IMR-90 (cell line): Measurements from ENCODE around the gene PFDN6. TPM values are rescaled to one million over a fixed set of nuclear protein-coding genes. Genes with fewer than 3 reads are reported as not detected.

Experiments
- ATAC-seq: fragments of 200-7000 bp; cut with Tn5 transposase; 2 replicates; pipeline ENCODE4 v1.9.1; 2020; ENCODE audit warnings: low read depth, mild to moderate bottlenecking, moderate library complexity
- BruUV-seq: library from RNA; stranded (reverse); fragments of 400-500 nt; replicated peaks from 2 replicates; lab custom pipeline; 2021; lab: Mats Ljungman, UMichigan
- CTCF ChIA-PET: fragments of 300-600 bp; formaldehyde crosslinking; extraction: SDS; loops from one replicate; lab custom pipeline; 2021; ENCODE audit warnings: antibody characterized with exemption; lab: Yijun Ruan, JAX
- POLR2A ChIA-PET: fragments of 300-600 bp; sonication (Branson Sonifier 250); formaldehyde crosslinking; loops from one replicate; lab custom pipeline; 2022; ENCODE audit warnings: antibody characterized with exemption; ENCODE audit not compliant: unreplicated experiment; lab: Charles Lee
- DNase-seq: peaks from one replicate; pipeline ENCODE4 v3.0.0; 2013
- H2AFZ ChIP-seq: replicated peaks from 2 replicates; pipeline ENCODE3; 2013; ENCODE audit warnings: low read length, mild to moderate bottlenecking; ENCODE audit not compliant: poor library complexity
- H2AK5ac ChIP-seq: 2 replicates; pipeline ENCODE4 v1.6.1; 2013; ENCODE audit warnings: low read depth, low read length, inconsistent platforms
- H2AK9ac ChIP-seq: replicated peaks from 2 replicates; pipeline ENCODE3; 2013; ENCODE audit warnings: mild to moderate bottlenecking, low read depth, low read length, moderate library complexity; ENCODE audit not compliant: poor library complexity
- H2BK120ac ChIP-seq: 2 replicates; pipeline ENCODE4 v1.6.1; 2013; ENCODE audit warnings: low read depth, low read length, inconsistent platforms
- H2BK15ac ChIP-seq: 3 replicates; pipeline ENCODE4 v1.6.1; 2013; ENCODE audit warnings: low read depth, low read length, inconsistent platforms
- H2BK20ac ChIP-seq: 2 replicates; pipeline ENCODE4 v1.6.1; 2013; ENCODE audit warnings: low read depth, mild to moderate bottlenecking, inconsistent platforms, low read length, moderate library complexity
- H2BK5ac ChIP-seq: 2 replicates; pipeline ENCODE4 v1.6.1; 2013; ENCODE audit warnings: mild to moderate bottlenecking, low read depth, low read length, inconsistent platforms; ENCODE audit not compliant: poor library complexity, severe bottlenecking
- H3K14ac ChIP-seq: replicated peaks from 2 replicates; pipeline ENCODE4 v1.6.1; 2013; ENCODE audit warnings: low read depth, low read length, inconsistent platforms
- H3K18ac ChIP-seq: 2 replicates; pipeline ENCODE4 v1.6.1; 2013; ENCODE audit warnings: low read depth, low read length, control low read depth
- H3K23ac ChIP-seq: 2 replicates; pipeline ENCODE4 v1.6.1; 2013; ENCODE audit warnings: low read depth, low read length, inconsistent platforms
- H3K27ac ChIP-seq: 2 replicates; pipeline ENCODE4 v1.5.1; 2013; ENCODE audit warnings: mild to moderate bottlenecking, control low read depth, low read length; ENCODE audit not compliant: insufficient read depth
- H3K27me3 ChIP-seq: 2 replicates; pipeline ENCODE4 v1.6.1; 2013; ENCODE audit warnings: low read length; ENCODE audit not compliant: control insufficient read depth, insufficient read depth
- H3K36me3 ChIP-seq: 2 replicates; pipeline ENCODE4 v1.6.1; 2013; ENCODE audit warnings: low read length, mixed read lengths; ENCODE audit not compliant: control insufficient read depth, insufficient read depth
- H3K4ac ChIP-seq: 2 replicates; pipeline ENCODE4 v1.6.1; 2013; ENCODE audit warnings: low read depth, low read length, inconsistent platforms
- H3K4me1 ChIP-seq: 2 replicates; pipeline ENCODE4 v1.6.1; 2013; ENCODE audit warnings: low read length, mixed read lengths; ENCODE audit not compliant: control insufficient read depth, insufficient read depth
- H3K4me2 ChIP-seq: 2 replicates; pipeline ENCODE4 v1.6.1; 2013; ENCODE audit warnings: low read depth, mild to moderate bottlenecking, control low read depth, low read length, moderate library complexity
- H3K4me3 ChIP-seq: 2 replicates; pipeline ENCODE4 v1.5.1; 2013; ENCODE audit warnings: low read depth, mild to moderate bottlenecking, control low read depth, low read length, moderate library complexity; ENCODE audit not compliant: insufficient read depth
- H3K56ac ChIP-seq: 2 replicates; pipeline ENCODE4 v1.6.1; 2013; ENCODE audit warnings: low read length, inconsistent platforms; ENCODE audit not compliant: insufficient read depth; ENCODE audit errors: extremely low read depth
- H3K79me1 ChIP-seq, 2 experiments: 2 replicates each; pipeline ENCODE4 v1.6.1; 2013; ENCODE audit warnings: low read length in 2 of 2, inconsistent platforms in 1 of 2, low read depth in 1 of 2
- H3K9ac ChIP-seq: 2 replicates; pipeline ENCODE4 v1.6.1; 2013; ENCODE audit warnings: low read depth, low read length, control low read depth
- H3K9me1 ChIP-seq: 2 replicates; pipeline ENCODE4 v1.6.1; 2013; ENCODE audit warnings: low read length, inconsistent platforms; ENCODE audit not compliant: insufficient read depth
- H3K9me3 ChIP-seq: 2 replicates; pipeline ENCODE4 v1.6.1; 2013; ENCODE audit warnings: low read length; ENCODE audit not compliant: control insufficient read depth, insufficient read depth
- H4K20me1 ChIP-seq: 2 replicates; pipeline ENCODE4 v1.6.1; 2013; ENCODE audit warnings: low read length, inconsistent platforms; ENCODE audit not compliant: insufficient read depth
- H4K5ac ChIP-seq: 2 replicates; pipeline ENCODE4 v1.6.1; 2013; ENCODE audit warnings: mild to moderate bottlenecking, low read depth, low read length, control low read depth
- H4K8ac ChIP-seq, 2 experiments: 2 replicates each; pipeline ENCODE4 v1.6.1; 2013; ENCODE audit warnings: low read depth in 2 of 2, low read length in 2 of 2, control low read depth in 1 of 2, inconsistent platforms in 1 of 2
- H4K91ac ChIP-seq: 2 replicates; pipeline ENCODE4 v1.6.1; 2013; ENCODE audit warnings: low read depth, low read length, inconsistent platforms; ENCODE audit not compliant: insufficient read depth
- CEBPB ChIP-seq: IDR thresholded peaks from 2 replicates; pipeline ENCODE4 v1.6.1; 2012; ENCODE audit warnings: low read depth, low read length, improper control_type of control experiment
- MAFK ChIP-seq: IDR thresholded peaks from 2 replicates; pipeline ENCODE4 v1.6.1; 2012; ENCODE audit warnings: low read depth, low read length, improper control_type of control experiment
- MAZ ChIP-seq: IDR thresholded peaks from 2 replicates; pipeline ENCODE4 v1.6.1; 2012; ENCODE audit warnings: low read depth, mild to moderate bottlenecking, low read length, improper control_type of control experiment, moderate library complexity, borderline replicate concordance
- MXI1 ChIP-seq: IDR thresholded peaks from 2 replicates; pipeline ENCODE4 v1.6.1; 2012; ENCODE audit warnings: low read depth, mild to moderate bottlenecking, low read length, moderate library complexity, borderline replicate concordance
- NFE2L2 ChIP-seq: fragments of 150-350 bp; IDR thresholded peaks from 2 replicates; pipeline ENCODE4 v1.6.1; 2016; ENCODE audit warnings: low read depth, mild to moderate bottlenecking, low read length
- RAD21 ChIP-seq: IDR thresholded peaks from 2 replicates; pipeline ENCODE4 v1.6.1; 2012; ENCODE audit warnings: low read length, improper control_type of control experiment
- RCOR1 ChIP-seq: IDR thresholded peaks from 2 replicates; pipeline ENCODE4 v1.6.1; 2012; ENCODE audit warnings: mild to moderate bottlenecking, low read length, improper control_type of control experiment; ENCODE audit not compliant: insufficient replicate concordance
- SMC3 ChIP-seq: fragments of 150-350 bp; IDR thresholded peaks from 2 replicates; pipeline ENCODE4 v1.6.1; 2016; ENCODE audit warnings: low read depth, mild to moderate bottlenecking, antibody characterized with exemption, low read length, moderate library complexity
- WGBS, 2 experiments: methylation state at CpG; one replicate each; pipeline versions ENCODE4 v1.1.5 to v1.1.7; 2013; ENCODE audit warnings: missing lambda C conversion rate in 2 of 2; ENCODE audit not compliant: insufficient read length in 1 of 2; ENCODE audit errors: extremely low coverage in 2 of 2; 5-methylcytosine and 5-hydroxymethylcytosine counted together
- dilution Hi-C: fragments of 300-500 bp; cut with HindIII; formaldehyde crosslinking; loops from one replicate; pipeline ENCODE4 v1.14.3; 2018; ENCODE audit warnings: low sequenced_read_pairs; ENCODE audit not compliant: unreplicated experiment
- in situ Hi-C: fragments of 300-500 bp; cut with MboI; formaldehyde crosslinking; loops from 3 replicates; pipeline ENCODE4 v1.14.3; 2019; ENCODE audit warnings: low sequenced_read_pairs, inconsistent platforms, mixed read lengths
- intact Hi-C: fragments of 100-400 bp; cut with micrococcal nuclease; formaldehyde crosslinking; loops from 2 replicates; pipeline ENCODE4 v1.10.0; 2022
- polyA plus RNA-seq, 3 experiments: library from polyadenylated mRNA; depleted of rRNA; stranded (reverse); fragments of >200 nt; gene quantifications; 2 replicates each; pipeline ENCODE4 v1.2.3, GENCODE V29; 2012; ENCODE audit warnings: low replicate concordance in 1 of 3
- total RNA-seq: library from RNA; depleted of rRNA; stranded (reverse); fragments of >200 nt; gene quantifications from 2 replicates; pipeline ENCODE4 v1.2.3, GENCODE V29; 2012
- TF ChIP-seq, protein P1 (sequence below): conservative IDR thresholded peaks from 2 replicates; pipeline ENCODE4 v1.5.1; 2012; ENCODE audit warnings: mild to moderate bottlenecking, low read depth, low read length, improper control_type of control experiment
- TF ChIP-seq, protein P2 (sequence below): fragments of 150-350 bp; IDR thresholded peaks from 2 replicates; pipeline ENCODE4 v1.6.1; 2017; ENCODE audit warnings: mild to moderate bottlenecking, antibody characterized with exemption, low read length, low read depth
- TF ChIP-seq, protein P3 (sequence below): fragments of 150-350 bp; IDR thresholded peaks from 2 replicates; pipeline ENCODE4 v1.6.1; 2016; ENCODE audit warnings: low read depth, mild to moderate bottlenecking, low read length, moderate library complexity, borderline replicate concordance

Gene PFDN6
- total and polyA plus RNA-seq, 2 of the 4 experiments (the other 2 are of a cell fraction), result 24.4 to 92.1 TPM

DNA sequence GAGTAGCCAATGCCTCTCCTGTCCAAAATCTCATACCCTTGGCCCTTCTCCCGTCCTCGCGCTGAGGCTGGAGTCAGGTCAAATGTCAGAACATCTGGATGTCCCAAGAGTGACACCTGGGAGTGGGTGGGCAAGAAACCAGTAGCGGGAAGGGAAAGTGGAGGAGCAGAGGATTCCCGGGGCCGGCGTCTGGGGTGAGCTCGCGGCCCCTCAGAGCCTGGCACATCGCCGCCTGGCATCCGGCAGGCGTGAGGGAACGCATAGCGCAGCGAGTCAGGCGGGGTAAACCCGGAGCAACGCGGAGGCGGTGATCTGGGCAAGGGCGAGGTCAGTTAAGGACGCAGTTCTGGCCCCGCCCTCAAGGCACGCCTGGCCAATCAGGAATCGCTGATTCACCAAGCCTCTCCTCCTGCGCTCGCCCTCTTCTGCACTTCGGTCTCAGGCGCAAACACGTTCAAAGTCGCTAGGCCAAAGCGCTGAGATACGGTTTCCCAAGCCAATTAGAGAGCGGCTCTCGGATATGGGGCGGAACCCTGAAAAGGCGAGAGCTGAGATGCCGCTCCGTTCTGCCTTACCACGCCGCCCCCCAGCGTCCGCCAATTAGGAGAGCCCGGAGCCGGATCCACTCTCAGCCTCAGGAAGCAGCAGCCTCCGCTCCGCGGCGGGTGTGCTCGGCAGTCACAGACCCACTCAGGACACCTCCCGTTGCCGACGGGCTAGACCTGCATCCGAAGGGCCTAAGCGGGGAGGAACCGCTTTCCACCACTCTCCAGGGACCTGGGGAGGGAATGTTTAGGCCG lies 40.3 kb upstream of the PFDN6 start:
- peak overlapping the region; percentile 87 for H3K18ac ChIP-seq
- dilution Hi-C loops, result no loop called here
- TF ChIP-seq, protein P1, sequence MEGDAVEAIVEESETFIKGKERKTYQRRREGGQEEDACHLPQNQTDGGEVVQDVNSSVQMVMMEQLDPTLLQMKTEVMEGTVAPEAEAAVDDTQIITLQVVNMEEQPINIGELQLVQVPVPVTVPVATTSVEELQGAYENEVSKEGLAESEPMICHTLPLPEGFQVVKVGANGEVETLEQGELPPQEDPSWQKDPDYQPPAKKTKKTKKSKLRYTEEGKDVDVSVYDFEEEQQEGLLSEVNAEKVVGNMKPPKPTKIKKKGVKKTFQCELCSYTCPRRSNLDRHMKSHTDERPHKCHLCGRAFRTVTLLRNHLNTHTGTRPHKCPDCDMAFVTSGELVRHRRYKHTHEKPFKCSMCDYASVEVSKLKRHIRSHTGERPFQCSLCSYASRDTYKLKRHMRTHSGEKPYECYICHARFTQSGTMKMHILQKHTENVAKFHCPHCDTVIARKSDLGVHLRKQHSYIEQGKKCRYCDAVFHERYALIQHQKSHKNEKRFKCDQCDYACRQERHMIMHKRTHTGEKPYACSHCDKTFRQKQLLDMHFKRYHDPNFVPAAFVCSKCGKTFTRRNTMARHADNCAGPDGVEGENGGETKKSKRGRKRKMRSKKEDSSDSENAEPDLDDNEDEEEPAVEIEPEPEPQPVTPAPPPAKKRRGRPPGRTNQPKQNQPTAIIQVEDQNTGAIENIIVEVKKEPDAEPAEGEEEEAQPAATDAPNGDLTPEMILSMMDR, result 0 out of 2 replicates have a peak, but pooled peaks have one; percentile 20
- peak; percentile 31; the same call in 1 of the 2 replicates for TF ChIP-seq NFE2L2
- TF ChIP-seq MAZ, result peak; percentile 56; the same call in 1 of the 2 replicates
- TF ChIP-seq MAFK, result peak; percentile 58
- TF ChIP-seq CEBPB, result no peak
- peak; percentile 66; the same call in 1 of the 2 replicates for TF ChIP-seq MXI1
- TF ChIP-seq, protein P2, sequence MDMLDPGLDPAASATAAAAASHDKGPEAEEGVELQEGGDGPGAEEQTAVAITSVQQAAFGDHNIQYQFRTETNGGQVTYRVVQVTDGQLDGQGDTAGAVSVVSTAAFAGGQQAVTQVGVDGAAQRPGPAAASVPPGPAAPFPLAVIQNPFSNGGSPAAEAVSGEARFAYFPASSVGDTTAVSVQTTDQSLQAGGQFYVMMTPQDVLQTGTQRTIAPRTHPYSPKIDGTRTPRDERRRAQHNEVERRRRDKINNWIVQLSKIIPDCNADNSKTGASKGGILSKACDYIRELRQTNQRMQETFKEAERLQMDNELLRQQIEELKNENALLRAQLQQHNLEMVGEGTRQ, result no peak
- TF ChIP-seq, protein P3, sequence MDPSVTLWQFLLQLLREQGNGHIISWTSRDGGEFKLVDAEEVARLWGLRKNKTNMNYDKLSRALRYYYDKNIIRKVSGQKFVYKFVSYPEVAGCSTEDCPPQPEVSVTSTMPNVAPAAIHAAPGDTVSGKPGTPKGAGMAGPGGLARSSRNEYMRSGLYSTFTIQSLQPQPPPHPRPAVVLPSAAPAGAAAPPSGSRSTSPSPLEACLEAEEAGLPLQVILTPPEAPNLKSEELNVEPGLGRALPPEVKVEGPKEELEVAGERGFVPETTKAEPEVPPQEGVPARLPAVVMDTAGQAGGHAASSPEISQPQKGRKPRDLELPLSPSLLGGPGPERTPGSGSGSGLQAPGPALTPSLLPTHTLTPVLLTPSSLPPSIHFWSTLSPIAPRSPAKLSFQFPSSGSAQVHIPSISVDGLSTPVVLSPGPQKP, result no peak
- TF ChIP-seq RCOR1, result no peak
- TF ChIP-seq SMC3, result no peak
- TF ChIP-seq RAD21, result no peak

More for the DNA sequence above, 40.3 kb upstream of the PFDN6 start:
- Histone ChIP-seq H3K4ac (peak overlapping the region; percentile 97), H2AFZ (peak overlapping the region; percentile 94), H4K91ac (peak overlapping the region; percentile 91), H2BK15ac (peak overlapping the region; percentile 64; the same call in 1 of the 3 replicates), H2BK120ac (peak overlapping the region; percentile 83), H3K4me3 (peak overlapping the region; percentile 64), H3K9me1 (peaks cover 11% of the 10 kb centered on the region), H3K27ac (peak overlapping the region; percentile 95), H3K14ac (peak overlapping the region; percentile 96), H3K36me3 (peaks cover 8% of the 10 kb centered on the region; the same call in 1 of the 2 replicates), H2BK5ac (peak overlapping the region; percentile 92), H3K23ac (peak overlapping the region; percentile 95), H2AK5ac (peak overlapping the region; percentile 97), H3K79me1 (peaks cover 0 to 24% of the 10 kb centered on the region in 2 experiments; a peak in 2 of 4 replicates), H3K56ac (peak overlapping the region; percentile 88), H3K9me3 (no peaks in the 10 kb centered on the region), H4K5ac (peak overlapping the region; percentile 89), H3K4me2 (peak overlapping the region; percentile 90), H3K27me3 (no peaks in the 10 kb centered on the region), H4K20me1 (peaks cover 3% of the 10 kb centered on the region; the same call in 1 of the 2 replicates), H3K9ac (peak overlapping the region; percentile 93), H3K4me1 (peaks cover 12% of the 10 kb centered on the region), H4K8ac (peak overlapping the region; percentile 74 to 96), H2AK9ac (peak overlapping the region; percentile 97), H2BK20ac (peak overlapping the region; percentile 64; the same call in 1 of the 2 replicates)
- WGBS, 2 experiments, result 1% methylated on average over 22 of the region's 58 CpGs; no CpG with 5 or more reads in 1 of the 2 experiments
- DNase-seq, result peak; percentile 99
- no TSS peak for BruUV-seq
- intact Hi-C loops (loop anchor here (1.0 to 5.0 kb wide), 7 partner anchors 48 to 362 kb away; partner anchors contain the start of genes RXRB and SLC39A7), in situ Hi-C loops (loop anchor here (5.0 to 10.0 kb wide), 3 partner anchors 87 to 232 kb away; no protein-coding TSS in a partner anchor)
- POLR2A ChIA-PET, result interaction anchor here (0.6 kb wide), 1 partner anchor 96 kb away, joined by 8 read pairs; no protein-coding TSS in a partner anchor
- peak; percentile 87 for ATAC-seq
- CTCF ChIA-PET, result interaction anchor here (0.6 to 1.4 kb wide), 8 partner anchors 14 to 233 kb away, joined by 3 to 6 read pairs (median 3); no protein-coding TSS in a partner anchor
